ENCODE results near the gene HMGCS2. TPM values are rescaled to one million over a fixed set of nuclear protein-coding genes. Genes with fewer than 3 reads are reported as not detected.
"Not testable (repeated sequence)": the region's sequence is repeated elsewhere in the genome, so short reads cannot be mapped to it uniquely, and the experiment has no call there.

HMGCS2 gene
- total and polyA plus RNA-seq, 10 of the 15 experiments (the other 5 are each of a cell fraction or from before 2014, with no cell fraction given) = 0.49 TPM; not detected in 9

GRCh38 chr1:119786473-119787050 is 17.9 kb upstream of the HMGCS2 start:
- ATAC-seq = not testable (repeated sequence)
- CTCF ChIA-PET = interaction anchor here (1.3 kb wide), 1 partner anchor 23 kb away, joined by 4 read pairs; no protein-coding TSS in a partner anchor

GRCh38 chr1:119786046-119786445 is 17.3 kb upstream of the HMGCS2 start:
- H2AFZ ChIP-seq (ENCODE audit: control insufficient read depth, low read depth, low read length); DNase-seq (ENCODE audit: low read depth, low spot score); H3K36me3 ChIP-seq (ENCODE audit: control insufficient read depth in 2 of 2, insufficient read depth in 2 of 2, low read length in 1 of 2); H3K4me2 ChIP-seq (ENCODE audit: control insufficient read depth, insufficient read depth); H3K9me3 ChIP-seq (replicated peaks; ENCODE audit: control insufficient read depth, insufficient read depth, low read length); ATAC-seq; H3K9ac ChIP-seq (ENCODE audit: control insufficient read depth, insufficient read depth, low read length); intact Hi-C loops (cut with micrococcal nuclease; ENCODE audit: unreplicated experiment); H3K27ac ChIP-seq (ENCODE audit: control insufficient read depth, insufficient read depth); H3K4me3 ChIP-seq; POLR2A ChIA-PET; SMC1A ChIA-PET (ENCODE audit: uncharacterized antibody, unreplicated experiment); FAIRE-seq; H3K27me3 ChIP-seq (replicated peaks in 1 of 2; ENCODE audit: control insufficient read depth in 2 of 2, insufficient read depth in 2 of 2, low read length in 1 of 2); H3K4me1 ChIP-seq (ENCODE audit: control insufficient read depth, insufficient read depth, low read length); RAD21 ChIA-PET (ENCODE audit: unreplicated experiment); H4K20me1 ChIP-seq (ENCODE audit: control insufficient read depth, insufficient read depth); in situ Hi-C loops (cut with MboI); H3K79me2 ChIP-seq (ENCODE audit: control insufficient read depth, insufficient read depth, low read length); BruUV-seq (replicated peaks): not testable (repeated sequence)
- CTCF ChIA-PET = interaction anchor here (1.3 kb wide), 1 partner anchor 23 kb away, joined by 4 read pairs; no protein-coding TSS in a partner anchor
- WGBS (ENCODE audit: insufficient coverage, insufficient replicate concordance, low lambda C conversion rate, missing lambda C conversion rate) = 57% methylated on average over 7 of the region's 7 CpGs

More at GRCh38 chr1:119786473-119787050, 17.9 kb upstream of the HMGCS2 start:
- H2AFZ ChIP-seq (ENCODE audit: control insufficient read depth, low read depth, low read length); H3K36me3 ChIP-seq (ENCODE audit: control insufficient read depth in 2 of 2, insufficient read depth in 2 of 2, low read length in 1 of 2); POLR2A ChIA-PET; H3K27me3 ChIP-seq (replicated peaks in 1 of 2; ENCODE audit: control insufficient read depth in 2 of 2, insufficient read depth in 2 of 2, low read length in 1 of 2); H3K79me2 ChIP-seq (ENCODE audit: control insufficient read depth, insufficient read depth, low read length); H3K27ac ChIP-seq (ENCODE audit: control insufficient read depth, insufficient read depth); DNase-seq (ENCODE audit: low read depth, low spot score); BruUV-seq (replicated peaks); intact Hi-C loops (cut with micrococcal nuclease; ENCODE audit: unreplicated experiment); H3K9me3 ChIP-seq (replicated peaks; ENCODE audit: control insufficient read depth, insufficient read depth, low read length); RAD21 ChIA-PET (ENCODE audit: unreplicated experiment); H3K9ac ChIP-seq (ENCODE audit: control insufficient read depth, insufficient read depth, low read length); H3K4me1 ChIP-seq (ENCODE audit: control insufficient read depth, insufficient read depth, low read length); H4K20me1 ChIP-seq (ENCODE audit: control insufficient read depth, insufficient read depth); in situ Hi-C loops (cut with MboI); H3K4me2 ChIP-seq (ENCODE audit: control insufficient read depth, insufficient read depth); FAIRE-seq; SMC1A ChIA-PET (ENCODE audit: uncharacterized antibody, unreplicated experiment); H3K4me3 ChIP-seq: not testable (repeated sequence)
- 40% methylated on average over 4 of the region's 4 CpGs for WGBS (ENCODE audit: insufficient coverage, insufficient replicate concordance, low lambda C conversion rate, missing lambda C conversion rate)
- TF ChIP-seq MEF2B (IDR thresholded peaks at IDR 0.05; ENCODE audit: partially characterized antibody, poor library complexity, severe bottlenecking) (peak; percentile 51), RUNX3 (IDR thresholded peaks at IDR 0.05; ENCODE audit: low read length) (peak; percentile 29; the same call in 1 of the 2 replicates)
